ENCODE measurements around the gene SHC1.
"Not testable (repeated sequence)": the region's sequence is repeated elsewhere in the genome, so short reads cannot be mapped to it uniquely, and the experiment has no call there.

SHC1 gene

DNA sequence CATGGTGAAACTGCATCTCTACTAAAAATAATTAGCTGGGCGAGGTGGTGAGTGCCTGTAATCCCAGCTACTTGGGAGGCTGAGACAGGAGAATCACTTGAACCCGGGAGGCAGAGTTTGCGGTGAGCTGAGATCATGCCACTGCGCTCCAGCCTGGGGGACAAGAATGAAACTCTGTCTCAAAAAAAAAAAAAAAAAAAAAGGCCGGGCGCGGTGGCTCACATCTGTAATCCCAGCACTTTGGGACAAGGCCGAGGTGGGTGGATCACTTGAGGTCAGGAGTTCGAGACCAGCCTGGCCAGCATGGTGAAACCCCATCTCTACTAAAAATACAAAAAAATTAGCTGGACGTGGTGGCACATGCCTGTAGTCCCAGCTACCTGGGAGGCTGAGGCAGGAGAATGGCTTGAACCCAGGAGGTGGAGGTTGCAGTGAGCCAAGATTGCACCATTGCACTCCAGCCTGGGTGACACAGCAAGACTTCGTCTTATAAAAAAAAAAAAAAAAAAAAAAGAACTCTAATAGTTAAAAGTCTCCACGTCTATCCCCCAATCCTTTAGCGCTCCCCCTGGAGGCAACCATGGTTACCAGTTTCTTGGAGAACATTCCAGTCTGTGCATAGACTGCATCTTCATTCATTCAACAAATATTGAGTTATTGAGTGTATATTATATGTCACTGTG, 24.9 kb upstream of the SHC1 start:
- DNase-seq: not testable (repeated sequence)

DNA sequence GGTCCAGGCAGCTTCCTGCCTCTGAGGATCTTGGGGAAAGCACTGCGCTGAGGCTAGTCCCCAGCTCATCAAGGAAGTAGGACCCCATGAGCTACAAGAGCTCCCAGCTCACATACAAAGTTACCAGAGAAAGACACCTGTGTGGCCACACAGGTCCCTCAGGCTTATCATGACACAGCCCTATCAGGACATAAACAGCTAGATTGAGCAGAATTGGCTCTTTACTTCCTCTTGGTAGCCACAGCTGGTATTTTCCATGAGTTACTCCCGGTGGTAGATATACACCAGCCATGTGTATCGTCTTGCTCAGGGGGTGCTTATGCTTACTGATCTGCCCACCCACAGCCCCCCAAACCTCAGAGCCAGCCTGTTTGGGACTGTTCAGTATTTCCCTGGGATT, 24.0 kb upstream of the SHC1 start:
- DNase-seq: no peak

DNA sequence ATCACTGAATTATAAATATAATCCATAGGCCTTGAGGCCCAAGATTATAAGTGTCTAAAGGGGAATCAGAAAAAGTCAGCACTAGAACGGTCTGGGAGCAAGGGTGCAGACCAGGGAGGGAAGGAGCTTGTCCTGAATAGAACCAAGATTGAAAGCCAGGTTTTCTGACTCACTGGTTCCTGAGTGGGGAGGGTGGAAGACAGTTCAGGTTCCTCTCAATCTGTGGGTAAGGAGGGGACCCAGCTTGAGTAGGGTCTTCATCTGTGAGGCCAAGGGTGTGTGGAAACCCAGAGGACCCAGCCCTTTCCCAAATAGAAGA, 23.7 kb upstream of the SHC1 start:
- no peak for DNase-seq

DNA sequence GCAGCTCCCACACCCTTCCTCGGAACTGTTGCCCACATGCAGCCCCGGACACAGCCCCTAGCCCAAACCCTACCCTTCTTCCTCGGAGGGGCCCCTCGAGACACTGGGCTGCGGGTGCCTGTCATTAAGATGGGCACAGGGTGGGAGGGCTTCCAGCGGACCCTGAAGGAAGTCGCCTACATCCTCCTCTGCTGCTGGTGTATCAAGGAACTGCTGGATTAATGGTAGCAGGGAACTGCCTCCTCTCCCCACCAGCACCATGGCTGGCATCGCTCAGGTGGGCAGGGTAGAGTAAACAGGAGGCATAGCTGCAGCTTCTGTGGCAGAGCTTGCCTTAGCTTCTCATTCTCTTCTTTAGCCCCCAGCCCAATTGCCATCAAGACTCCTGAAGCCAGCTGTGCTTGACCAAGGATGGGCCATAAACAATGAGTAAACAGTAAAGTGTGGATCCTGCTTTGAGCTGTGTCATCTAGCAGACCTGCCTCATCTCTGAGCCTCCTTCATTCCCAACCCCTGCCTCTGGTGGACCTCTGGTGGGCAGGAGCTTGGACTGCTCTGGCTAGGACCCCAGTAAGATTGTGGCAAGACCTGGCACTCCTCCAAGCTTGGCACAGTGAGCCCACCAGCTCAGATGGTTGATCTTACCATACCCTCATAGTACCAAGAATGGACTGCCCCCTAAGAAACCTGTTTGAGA, 23.2 kb upstream of the SHC1 start, which contains the start of gene LENEP:
TSS of gene LENEP (plus strand) at position 15 of the 697 bp plus-strand sequence. CDS start at position 37, 22 bp downstream.
- DNase-seq: no peak

DNA sequence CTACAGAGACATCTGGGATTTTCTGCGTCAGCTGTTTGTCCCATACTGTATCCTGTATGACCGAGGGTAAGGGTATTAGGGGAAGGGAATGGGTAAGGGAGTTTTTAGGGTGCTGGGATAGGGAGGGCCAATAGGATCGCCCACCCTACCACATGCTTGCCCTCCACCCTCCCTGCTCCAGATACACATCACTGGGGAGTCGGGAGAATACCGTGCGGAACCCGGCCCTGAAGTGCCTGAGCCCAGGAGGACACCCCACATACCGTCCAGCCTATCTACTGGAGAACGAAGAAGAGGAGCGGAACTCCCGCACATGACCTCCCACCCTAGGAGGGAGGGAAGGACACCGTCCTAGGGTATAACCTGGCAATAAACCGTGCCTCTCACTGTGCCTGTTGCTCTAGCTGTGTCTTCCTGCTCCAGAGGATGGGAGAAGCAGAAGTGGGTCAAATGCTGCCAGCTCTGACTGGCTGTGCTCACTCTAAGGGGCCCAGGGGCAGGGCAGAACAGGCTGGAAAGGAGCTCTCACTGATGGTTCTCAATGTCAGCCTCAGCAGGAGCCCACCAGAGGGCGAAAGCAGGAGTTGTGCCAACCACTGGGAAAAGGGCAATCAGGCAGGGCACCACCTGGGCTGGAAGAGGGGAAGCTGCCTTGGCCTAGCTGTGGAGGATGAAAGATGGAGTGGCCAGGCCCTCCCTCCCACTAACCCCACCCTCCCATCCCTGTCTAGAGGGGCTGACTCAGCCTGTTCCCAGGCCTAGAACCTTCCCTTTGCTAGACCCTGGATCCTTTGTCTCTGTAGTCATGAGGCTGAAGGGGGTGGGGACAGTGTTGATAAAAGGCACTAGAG, 22.4 kb upstream of the SHC1 start:
- no peak for DNase-seq

DNA sequence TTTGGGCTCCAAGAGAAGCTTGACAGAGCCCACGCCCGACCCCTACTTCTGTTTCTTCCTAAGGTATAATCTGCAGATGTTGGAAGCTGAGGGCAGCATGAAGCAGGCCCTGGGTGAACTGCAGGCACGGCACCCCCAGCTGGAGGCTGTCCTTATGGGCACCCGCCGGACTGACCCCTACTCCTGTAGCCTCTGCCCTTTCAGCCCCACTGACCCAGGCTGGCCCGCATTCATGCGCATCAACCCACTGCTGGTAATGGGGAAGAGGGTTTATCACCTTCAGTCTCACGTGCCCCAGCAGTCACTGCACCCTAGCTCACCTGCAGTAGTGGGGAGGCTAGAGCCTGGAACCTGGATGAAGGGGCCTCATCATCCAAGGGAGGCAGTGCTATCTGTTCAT, 19.7 kb upstream of the SHC1 start:
- no peak for DNase-seq

DNA sequence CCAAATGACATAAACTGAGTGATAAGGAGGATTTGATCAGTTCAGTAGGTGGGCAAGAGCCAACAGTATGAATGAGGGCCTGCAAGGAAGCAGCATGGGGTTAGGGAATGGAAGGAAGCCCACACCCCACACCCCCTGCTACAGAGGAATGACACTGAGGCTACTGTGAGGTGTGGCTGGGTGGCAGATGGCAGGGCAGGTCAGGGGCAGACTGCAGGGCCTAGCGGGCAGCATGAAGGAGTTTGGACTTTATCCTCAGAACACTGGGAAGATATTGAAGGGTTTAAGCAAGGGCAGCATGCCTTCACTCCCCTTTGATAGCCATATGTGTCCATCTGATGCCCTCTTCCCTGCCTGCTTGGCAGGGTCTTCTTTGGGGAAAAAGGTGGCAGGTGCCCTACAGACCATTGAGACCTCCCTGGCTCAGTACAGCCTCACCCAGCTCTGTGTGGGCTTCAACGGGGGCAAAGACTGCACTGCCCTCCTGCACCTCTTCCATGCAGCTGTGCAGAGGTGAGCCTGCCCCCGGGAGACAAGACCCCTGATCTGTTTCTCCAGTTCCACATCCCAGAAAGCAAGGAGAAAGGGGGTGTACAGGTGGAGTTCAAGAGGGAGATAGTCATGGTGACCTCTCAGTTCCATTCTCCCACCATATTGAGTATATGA, 18.8 kb upstream of the SHC1 start:
- no peak for DNase-seq

DNA sequence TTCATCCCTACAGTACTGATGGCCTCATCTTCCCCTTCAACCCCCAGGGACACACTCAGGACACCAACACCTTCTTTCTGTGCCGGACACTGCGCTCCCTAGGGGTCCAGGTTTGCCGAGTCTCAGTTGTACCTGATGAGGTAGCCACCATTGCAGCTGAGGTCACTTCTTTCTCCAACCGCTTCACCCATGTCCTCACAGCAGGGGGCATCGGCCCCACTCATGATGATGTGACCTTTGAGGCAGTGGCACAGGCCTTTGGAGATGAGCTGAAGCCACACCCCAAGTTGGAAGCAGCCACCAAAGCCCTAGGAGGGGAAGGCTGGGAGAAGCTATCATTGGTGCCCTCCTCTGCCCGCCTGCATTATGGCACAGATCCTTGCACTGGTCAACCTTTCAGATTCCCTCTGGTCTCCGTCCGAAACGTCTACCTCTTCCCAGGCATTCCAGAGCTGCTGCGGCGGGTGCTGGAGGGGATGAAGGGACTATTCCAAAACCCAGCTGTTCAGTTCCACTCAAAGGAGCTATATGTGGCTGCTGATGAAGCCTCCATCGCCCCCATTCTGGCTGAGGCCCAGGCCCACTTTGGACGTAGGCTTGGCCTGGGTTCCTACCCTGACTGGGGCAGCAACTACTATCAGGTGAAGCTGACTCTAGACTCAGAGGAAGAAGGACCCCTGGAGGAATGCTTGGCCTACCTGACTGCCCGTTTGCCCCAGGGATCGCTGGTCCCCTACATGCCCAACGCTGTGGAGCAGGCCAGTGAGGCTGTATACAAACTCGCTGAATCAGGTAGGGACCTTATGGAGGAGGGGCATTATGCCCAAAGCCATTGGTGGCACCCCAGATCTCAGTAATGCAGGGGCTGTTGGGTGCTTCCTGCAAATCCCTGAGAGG, 17.8 kb upstream of the SHC1 start:
- no peak for DNase-seq

DNA sequence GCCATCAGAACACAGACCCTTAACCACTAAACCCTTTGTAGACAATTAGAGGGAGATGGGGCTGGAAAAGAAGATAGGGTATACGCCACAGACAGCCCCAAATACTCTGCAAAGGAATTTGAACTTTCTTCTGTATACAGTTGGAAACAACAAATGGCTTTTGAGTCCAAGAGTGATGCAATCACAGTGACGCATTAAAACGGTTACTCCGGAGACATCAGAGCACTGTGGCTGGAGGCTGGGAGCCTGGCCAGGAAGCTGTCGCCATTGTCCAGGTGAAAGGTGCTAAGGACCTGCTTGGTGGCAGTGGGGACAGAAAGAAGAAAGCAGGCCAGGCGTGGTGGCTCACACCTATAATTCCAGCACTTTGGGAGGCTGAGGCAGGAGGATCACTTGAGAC, 16.8 kb upstream of the SHC1 start:
- DNase-seq: no peak

DNA sequence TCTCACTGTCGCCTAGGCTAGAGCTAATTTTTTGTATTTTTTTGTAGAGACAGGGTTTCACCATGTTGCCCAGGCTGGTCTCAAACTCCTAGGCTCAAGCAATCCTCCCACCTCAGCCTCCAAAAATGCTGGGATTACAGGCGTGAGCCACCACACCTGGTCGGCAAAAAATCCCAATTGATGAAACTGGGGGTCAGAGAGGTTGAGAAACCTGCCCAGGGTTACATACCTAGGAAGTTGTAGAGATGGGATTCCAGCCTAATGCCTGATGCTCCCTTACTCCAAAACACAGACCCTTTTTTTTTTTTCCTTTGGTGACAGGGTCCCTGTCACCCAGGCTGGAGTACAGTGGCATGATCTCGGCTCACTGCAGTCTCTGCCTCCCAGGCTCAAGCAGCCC, 16.2 kb upstream of the SHC1 start:
- DNase-seq: not testable (repeated sequence)

DNA sequence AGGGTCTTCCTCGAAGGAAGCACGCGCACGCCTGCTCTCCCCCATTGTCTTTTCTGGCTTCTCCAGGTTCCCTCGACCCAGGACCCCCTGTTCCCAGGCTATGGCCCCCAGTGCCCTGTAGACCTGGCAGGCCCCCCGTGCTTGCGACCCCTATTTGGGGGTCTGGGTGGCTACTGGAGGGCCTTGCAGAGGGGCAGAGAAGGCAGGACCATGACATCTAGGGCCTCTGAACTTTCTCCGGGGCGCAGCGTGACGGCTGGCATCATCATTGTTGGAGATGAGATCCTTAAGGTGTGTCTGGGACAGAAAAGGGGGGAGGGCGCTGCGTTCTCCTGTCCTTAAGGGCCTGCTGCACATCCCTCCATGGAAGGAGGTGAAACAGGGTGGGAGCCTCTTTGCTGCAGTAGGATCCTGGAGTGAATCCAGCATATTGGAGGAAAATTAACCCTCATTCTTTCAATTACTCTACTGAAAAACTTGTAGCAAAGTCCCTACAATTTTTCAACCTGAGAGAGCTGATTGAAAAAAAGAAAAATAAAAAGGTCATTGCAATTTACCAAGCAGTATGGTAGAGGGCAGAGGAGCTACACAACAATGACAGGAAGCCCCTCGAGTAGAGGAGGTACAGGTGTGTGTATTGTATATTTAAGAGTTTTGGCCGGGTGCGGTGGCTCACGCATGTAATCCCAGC, 13.4 kb upstream of the SHC1 start:
- DNase-seq: no peak

DNA sequence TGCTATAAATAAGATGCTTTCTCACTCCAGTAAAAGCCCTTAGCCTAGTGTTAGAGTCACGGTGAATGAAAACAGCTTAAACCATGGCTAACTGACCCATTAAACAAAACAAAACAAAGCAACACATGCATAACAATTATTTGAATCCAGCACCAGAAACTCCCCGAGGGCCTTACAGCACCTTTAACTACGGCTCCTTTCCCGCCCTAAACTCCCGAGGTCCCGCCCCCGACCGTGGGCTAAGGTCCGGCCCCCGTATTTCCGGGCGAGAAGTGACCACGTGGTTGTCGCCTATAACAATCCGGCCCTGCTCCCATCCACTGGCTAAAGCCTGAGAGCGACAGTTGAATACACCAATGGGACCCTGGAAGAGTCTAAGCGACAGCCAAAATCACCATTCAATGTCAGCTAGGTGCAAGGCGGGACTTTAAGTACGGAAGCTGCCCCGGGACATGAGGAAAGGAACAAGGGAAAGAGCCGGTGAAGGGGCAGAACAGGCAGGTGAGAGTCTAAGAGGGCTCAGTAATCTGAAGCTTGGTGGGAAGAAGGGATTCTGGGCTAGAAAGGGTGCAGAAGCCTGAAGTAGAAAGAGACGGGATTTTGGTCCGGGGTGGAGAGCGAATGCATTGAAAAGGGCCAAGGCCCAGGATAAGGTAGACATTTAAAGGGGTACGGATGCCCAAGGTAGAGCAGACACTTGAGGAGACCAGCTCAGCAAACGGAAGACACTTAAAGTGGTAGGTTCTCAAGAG, 12.5 kb upstream of the SHC1 start, which contains the start of gene FLAD1:
TSS of gene FLAD1 (plus strand) at position 448 of the 752 bp plus-strand sequence. CDS start 351 bp downstream, outside the sequence.
- DNase-seq: peak; percentile 98

DNA sequence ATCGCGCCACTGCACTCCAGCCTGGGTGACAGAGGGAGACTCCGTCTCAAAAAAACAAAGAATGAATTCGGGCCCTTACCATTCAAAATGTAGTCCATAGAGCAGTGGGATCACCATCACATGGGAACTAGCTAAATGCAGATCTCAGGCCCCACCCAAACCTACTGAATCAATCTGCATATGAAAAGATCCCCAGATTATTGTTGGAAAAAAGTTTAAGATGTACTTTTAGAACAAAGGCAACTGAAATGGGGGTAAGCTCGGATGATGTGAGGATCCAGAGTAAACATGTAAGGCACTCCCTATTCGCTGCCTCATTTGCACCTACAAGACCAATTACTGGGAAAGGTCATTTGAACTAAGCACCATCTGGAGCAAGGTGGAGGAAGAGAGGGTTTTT, 11.8 kb upstream of the SHC1 start:
- DNase-seq: no peak

DNA sequence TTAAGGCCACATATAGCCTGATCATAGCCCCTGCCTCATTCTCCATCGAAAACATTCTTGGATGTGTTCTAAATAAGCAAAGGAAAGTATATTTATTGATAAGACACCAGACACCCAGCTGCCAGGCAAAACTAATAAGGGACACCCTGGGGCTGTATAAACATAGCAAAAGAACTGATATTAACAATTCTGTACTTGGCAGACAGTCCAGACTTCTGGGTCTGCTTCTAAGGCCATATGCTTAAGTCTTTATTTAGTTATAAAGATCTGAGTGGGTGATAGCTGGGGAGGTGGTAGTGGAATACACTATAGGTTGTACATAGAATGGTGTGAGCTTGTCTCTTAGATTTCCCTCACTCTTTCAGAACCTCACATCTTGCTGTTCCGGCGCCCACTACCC, 7.8 kb upstream of the SHC1 start:
- DNase-seq: no peak

DNA sequence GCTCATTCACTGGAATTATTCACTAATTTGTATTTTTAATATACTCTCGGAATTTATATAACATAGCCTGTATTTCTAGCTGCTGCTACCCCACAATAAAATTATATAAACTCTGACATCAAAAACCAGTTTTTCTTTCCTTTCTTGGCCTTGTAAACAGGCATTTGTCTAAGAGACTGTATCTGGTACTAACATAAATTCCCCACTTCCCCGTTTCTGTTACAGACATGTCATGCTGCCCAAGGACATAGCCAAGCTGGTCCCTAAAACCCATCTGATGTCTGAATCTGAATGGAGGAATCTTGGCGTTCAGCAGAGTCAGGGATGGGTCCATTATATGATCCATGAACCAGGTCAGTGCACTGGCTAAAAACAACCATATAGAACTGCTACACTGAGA, 7.2 kb upstream of the SHC1 start:
- not testable (repeated sequence) for DNase-seq

DNA sequence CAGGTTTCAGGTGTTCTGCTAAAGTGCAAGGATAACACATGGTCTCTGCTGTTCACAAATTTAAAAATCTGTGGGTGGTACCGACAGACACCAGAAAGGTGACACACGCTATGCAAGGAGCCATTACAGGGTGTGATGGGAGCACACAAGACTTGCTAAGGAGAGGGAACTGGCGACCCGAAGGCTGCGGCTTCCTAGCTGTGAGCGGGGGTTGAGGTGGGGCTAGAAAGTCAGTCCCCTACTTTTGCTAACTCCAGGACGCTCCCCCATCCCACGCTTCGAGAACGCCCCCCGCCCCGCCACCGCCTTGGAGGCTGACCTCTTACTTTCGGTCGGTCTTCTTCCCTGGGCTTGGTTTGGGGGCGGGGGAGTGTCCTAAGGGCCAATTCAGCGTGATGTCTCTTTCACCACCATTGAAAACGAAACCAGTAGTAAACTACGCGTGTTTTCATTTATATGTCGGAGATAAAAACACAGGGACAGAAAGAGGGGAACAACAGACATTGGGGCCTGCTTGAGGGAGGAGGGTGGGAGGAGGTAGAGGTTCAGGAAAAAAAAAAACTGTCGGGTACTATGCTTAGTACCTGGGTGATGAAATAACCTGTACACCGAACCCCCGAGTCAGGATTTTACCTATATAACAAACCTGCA, 5.0 kb upstream of the SHC1 start:
- peak; percentile 61 for DNase-seq

DNA sequence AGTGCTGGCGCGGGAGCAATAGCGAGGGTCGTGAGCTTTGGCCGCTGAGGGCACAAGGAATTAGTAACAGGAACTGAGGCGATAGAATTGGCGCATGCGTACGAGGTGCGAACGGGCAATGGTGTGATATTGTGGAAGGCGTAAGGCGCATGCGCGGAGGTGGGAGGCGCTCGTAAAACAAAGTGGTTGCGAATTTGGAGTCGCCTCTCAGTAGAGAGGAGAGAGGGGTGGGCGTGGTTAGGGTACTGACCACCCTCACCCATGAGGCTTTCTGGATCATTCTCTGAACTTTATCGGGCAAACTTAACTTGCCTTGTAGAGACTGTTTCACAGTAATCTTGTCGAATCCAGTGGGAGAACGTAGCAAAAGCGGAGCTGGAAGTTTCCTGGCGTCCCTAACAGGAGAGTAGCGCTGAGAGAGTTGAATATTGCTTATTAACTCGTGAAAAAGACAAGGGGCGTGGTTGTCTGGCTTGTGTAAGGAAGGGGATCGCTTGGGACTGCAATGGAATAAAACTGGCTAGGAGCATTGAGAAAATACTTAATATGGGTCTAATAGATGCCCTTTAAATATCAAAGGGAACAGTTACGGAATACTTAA, 4.4 kb upstream of the SHC1 start:
- DNase-seq: peak; percentile 96

DNA sequence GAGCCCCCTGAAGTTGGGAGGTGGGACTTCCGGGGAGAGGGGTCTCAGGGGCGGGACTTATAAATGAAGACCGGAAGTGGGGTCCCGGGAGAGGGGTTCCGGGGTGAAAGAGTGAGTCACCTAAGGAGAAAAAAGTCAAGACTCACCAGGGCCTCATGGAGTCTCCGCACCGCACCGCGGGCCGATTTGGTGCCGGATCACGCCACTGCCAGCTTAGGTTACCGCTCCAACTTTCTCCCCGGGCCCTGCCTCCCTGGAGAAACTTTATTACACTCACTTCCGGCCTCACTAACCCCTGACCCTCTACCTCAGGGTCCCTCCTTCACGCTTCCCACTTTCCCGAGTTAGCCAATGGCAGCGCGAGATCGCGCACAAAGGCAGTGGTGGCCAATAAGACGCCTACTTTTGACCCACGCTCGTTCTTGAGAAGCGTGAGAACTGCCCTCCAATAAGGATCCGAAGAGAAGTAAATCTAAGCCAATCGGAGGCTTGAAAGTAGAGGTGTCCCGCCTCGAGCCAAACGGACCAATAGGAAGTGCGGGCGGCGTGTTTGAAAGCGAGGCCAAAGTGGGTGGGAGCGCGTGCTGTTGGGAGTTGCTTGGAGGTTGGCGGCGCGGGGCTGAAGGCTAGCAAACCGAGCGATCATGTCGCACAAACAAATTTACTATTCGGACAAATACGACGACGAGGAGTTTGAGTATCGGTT, 3.7 kb upstream of the SHC1 start, which contains the start of gene CKS1B:
TSS of gene CKS1B (plus strand) at position 580 of the 706 bp plus-strand sequence. CDS start at position 645, 65 bp downstream.
- peak; percentile 99 for DNase-seq

Data from CD4-positive, alpha-beta T cell treated with Interleukin-12 subunit alpha and Interleukin-12 subunit beta, for 1 hour (primary cell).